HepG2 (cell line): Measurements from ENCODE around the gene GPR176. TPM values are rescaled to one million over a fixed set of nuclear protein-coding genes. Genes with fewer than 3 reads are reported as not detected.

Source experiments
- ADNP ChIP-seq: sonication (generic); formaldehyde crosslinking; IDR thresholded peaks from 2 replicates; pipeline ENCODE4 v1.4.0; 2020; ENCODE audit warnings: missing genetic modification reagents
- FOXK2 ChIP-seq: fragments of 450-650 bp; IDR thresholded peaks from 2 replicates; pipeline ENCODE4 v1.6.1; 2016
- HDAC1 ChIP-seq: sonication (generic); formaldehyde crosslinking; IDR thresholded peaks from 2 replicates; pipeline ENCODE4 v1.5.1; 2020; ENCODE audit warnings: mild to moderate bottlenecking, missing genetic modification reagents
- HES4 ChIP-seq: sonication (generic); formaldehyde crosslinking; IDR thresholded peaks from 2 replicates; pipeline ENCODE4 v1.9.0; 2021; ENCODE audit warnings: mild to moderate bottlenecking, missing genetic modification reagents, borderline replicate concordance
- IRF1 ChIP-seq: sonication (generic); formaldehyde crosslinking; IDR thresholded peaks from 2 replicates; pipeline ENCODE4 v1.4.0; 2020; ENCODE audit warnings: low read depth, mild to moderate bottlenecking, missing genetic modification reagents
- MBNL3 ChIP-seq: fragments of 250-450 bp; sonication (Bioruptor Pico); conservative IDR thresholded peaks from 2 replicates; pipeline ENCODE4 v1.8.0; 2022; ENCODE audit warnings: mild to moderate bottlenecking, inconsistent platforms
- MIXL1 ChIP-seq: IDR thresholded peaks from 2 replicates; pipeline ENCODE4 v1.6.1; 2016
- NBN ChIP-seq: fragments of 450-650 bp; conservative IDR thresholded peaks from 2 replicates; pipeline ENCODE4 v1.6.1; 2017
- NCOA1 ChIP-seq: sonication (generic); formaldehyde crosslinking; IDR thresholded peaks from 2 replicates; pipeline ENCODE4 v1.9.0; 2021; ENCODE audit warnings: missing genetic modification reagents
- SCMH1 ChIP-seq: sonication (generic); formaldehyde crosslinking; IDR thresholded peaks from 2 replicates; pipeline ENCODE4 v1.9.0; 2021; ENCODE audit warnings: missing genetic modification reagents, mild to moderate bottlenecking, borderline replicate concordance
- TBX2 ChIP-seq: sonication (generic); formaldehyde crosslinking; IDR thresholded peaks from 2 replicates; pipeline ENCODE4 v1.5.0; 2020; ENCODE audit warnings: missing genetic modification reagents, mild to moderate bottlenecking, borderline replicate concordance
- ZFX ChIP-seq: sonication (generic); formaldehyde crosslinking; IDR thresholded peaks from 2 replicates; pipeline ENCODE4 v1.4.0; 2020; ENCODE audit warnings: mild to moderate bottlenecking, low read depth, missing genetic modification reagents, moderate library complexity
- ZNF564 ChIP-seq: sonication (generic); formaldehyde crosslinking; IDR thresholded peaks from 2 replicates; pipeline ENCODE4 v1.8.1; 2023; ENCODE audit warnings: mild to moderate bottlenecking, missing genetic modification reagents
- ZNF780A ChIP-seq: sonication (generic); formaldehyde crosslinking; IDR thresholded peaks from 2 replicates; pipeline ENCODE4 v1.8.0; 2022; ENCODE audit warnings: mild to moderate bottlenecking, missing genetic modification reagents, moderate library complexity
- polyA plus RNA-seq, 8 experiments: library from polyadenylated mRNA; depleted of rRNA in 3 of 8; stranded (reverse) in 7 of 8; unstranded in 1 of 8; fragments of >200 nt; fragmentation: Illumina TruSeq in 4 of 8; extraction: Trizol in 4 of 8; gene quantifications; 2 replicates each; pipeline versions ENCODE4 v1.2.1 to v1.2.3, GENCODE V29; 2011 to 2016; ENCODE audit warnings: low read depth in 4 of 8, missing spikeins in 1 of 8, mixed read lengths in 1 of 8; ENCODE audit not compliant: insufficient read depth in 1 of 8
- total RNA-seq, 5 experiments: library from RNA; depleted of rRNA; stranded (reverse); fragments of >200 nt; fragmentation: Illumina TruSeq; extraction: Trizol; gene quantifications; 2 replicates each; pipeline ENCODE4 v1.2.3, GENCODE V29; 2016; ENCODE audit warnings: low read depth in 1 of 5
- TF ChIP-seq, protein P1 (sequence below): sonication (generic); formaldehyde crosslinking; IDR thresholded peaks from 2 replicates; pipeline ENCODE4 v1.4.0; 2020; ENCODE audit warnings: mild to moderate bottlenecking, missing genetic modification reagents
- TF ChIP-seq, protein P2 (sequence below): sonication (generic); formaldehyde crosslinking; IDR thresholded peaks from 2 replicates; pipeline ENCODE4 v1.4.0; 2020; ENCODE audit warnings: missing genetic modification reagents, borderline replicate concordance
- TF ChIP-seq, protein P3 (sequence below): sonication (generic); formaldehyde crosslinking; IDR thresholded peaks from 2 replicates; pipeline ENCODE4 v1.5.0; 2020; ENCODE audit warnings: mild to moderate bottlenecking, low read depth, missing genetic modification reagents, borderline replicate concordance

GPR176 gene
- total and polyA plus RNA-seq, 2 of the 13 experiments (the other 11 are each of a cell fraction or from before 2014, with no cell fraction given) = 0.11 to 0.20 TPM

GRCh38 chr15:39787479-39787878, 132.6 kb downstream of the GPR176 start (continued):
- TF ChIP-seq SCMH1 (CRISPR knock-in tag) = no peak
- TF ChIP-seq ZFX (CRISPR knock-in tag) = no peak
- peak; percentile 58; the same call in 1 of the 2 replicates for TF ChIP-seq FOXK2
- no peak for TF ChIP-seq ADNP
- TF ChIP-seq, protein P1, sequence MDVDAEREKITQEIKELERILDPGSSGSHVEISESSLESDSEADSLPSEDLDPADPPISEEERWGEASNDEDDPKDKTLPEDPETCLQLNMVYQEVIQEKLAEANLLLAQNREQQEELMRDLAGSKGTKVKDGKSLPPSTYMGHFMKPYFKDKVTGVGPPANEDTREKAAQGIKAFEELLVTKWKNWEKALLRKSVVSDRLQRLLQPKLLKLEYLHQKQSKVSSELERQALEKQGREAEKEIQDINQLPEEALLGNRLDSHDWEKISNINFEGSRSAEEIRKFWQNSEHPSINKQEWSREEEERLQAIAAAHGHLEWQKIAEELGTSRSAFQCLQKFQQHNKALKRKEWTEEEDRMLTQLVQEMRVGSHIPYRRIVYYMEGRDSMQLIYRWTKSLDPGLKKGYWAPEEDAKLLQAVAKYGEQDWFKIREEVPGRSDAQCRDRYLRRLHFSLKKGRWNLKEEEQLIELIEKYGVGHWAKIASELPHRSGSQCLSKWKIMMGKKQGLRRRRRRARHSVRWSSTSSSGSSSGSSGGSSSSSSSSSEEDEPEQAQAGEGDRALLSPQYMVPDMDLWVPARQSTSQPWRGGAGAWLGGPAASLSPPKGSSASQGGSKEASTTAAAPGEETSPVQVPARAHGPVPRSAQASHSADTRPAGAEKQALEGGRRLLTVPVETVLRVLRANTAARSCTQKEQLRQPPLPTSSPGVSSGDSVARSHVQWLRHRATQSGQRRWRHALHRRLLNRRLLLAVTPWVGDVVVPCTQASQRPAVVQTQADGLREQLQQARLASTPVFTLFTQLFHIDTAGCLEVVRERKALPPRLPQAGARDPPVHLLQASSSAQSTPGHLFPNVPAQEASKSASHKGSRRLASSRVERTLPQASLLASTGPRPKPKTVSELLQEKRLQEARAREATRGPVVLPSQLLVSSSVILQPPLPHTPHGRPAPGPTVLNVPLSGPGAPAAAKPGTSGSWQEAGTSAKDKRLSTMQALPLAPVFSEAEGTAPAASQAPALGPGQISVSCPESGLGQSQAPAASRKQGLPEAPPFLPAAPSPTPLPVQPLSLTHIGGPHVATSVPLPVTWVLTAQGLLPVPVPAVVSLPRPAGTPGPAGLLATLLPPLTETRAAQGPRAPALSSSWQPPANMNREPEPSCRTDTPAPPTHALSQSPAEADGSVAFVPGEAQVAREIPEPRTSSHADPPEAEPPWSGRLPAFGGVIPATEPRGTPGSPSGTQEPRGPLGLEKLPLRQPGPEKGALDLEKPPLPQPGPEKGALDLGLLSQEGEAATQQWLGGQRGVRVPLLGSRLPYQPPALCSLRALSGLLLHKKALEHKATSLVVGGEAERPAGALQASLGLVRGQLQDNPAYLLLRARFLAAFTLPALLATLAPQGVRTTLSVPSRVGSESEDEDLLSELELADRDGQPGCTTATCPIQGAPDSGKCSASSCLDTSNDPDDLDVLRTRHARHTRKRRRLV = no peak
- no peak for TF ChIP-seq ZNF780A (CRISPR knock-in tag)
- TF ChIP-seq, protein P2, sequence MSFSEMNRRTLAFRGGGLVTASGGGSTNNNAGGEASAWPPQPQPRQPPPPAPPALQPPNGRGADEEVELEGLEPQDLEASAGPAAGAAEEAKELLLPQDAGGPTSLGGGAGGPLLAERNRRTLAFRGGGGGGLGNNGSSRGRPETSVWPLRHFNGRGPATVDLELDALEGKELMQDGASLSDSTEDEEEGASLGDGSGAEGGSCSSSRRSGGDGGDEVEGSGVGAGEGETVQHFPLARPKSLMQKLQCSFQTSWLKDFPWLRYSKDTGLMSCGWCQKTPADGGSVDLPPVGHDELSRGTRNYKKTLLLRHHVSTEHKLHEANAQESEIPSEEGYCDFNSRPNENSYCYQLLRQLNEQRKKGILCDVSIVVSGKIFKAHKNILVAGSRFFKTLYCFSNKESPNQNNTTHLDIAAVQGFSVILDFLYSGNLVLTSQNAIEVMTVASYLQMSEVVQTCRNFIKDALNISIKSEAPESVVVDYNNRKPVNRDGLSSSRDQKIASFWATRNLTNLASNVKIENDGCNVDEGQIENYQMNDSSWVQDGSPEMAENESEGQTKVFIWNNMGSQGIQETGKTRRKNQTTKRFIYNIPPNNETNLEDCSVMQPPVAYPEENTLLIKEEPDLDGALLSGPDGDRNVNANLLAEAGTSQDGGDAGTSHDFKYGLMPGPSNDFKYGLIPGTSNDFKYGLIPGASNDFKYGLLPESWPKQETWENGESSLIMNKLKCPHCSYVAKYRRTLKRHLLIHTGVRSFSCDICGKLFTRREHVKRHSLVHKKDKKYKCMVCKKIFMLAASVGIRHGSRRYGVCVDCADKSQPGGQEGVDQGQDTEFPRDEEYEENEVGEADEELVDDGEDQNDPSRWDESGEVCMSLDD (CRISPR knock-in tag) = no peak
- TF ChIP-seq, protein P3, sequence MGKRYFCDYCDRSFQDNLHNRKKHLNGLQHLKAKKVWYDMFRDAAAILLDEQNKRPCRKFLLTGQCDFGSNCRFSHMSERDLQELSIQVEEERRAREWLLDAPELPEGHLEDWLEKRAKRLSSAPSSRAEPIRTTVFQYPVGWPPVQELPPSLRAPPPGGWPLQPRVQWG (CRISPR knock-in tag) = no peak
- no peak for TF ChIP-seq ZNF564 (CRISPR knock-in tag)
- peak; percentile 55 for TF ChIP-seq HDAC1 (CRISPR knock-in tag)
- TF ChIP-seq MIXL1 (CRISPR knock-in tag) = no peak
- TF ChIP-seq NCOA1 (CRISPR knock-in tag) = no peak
- TF ChIP-seq MBNL3 = no peak
- no peak for TF ChIP-seq TBX2 (CRISPR knock-in tag)
- TF ChIP-seq NBN = no peak
- no peak for TF ChIP-seq HES4 (CRISPR knock-in tag)
- no peak for TF ChIP-seq IRF1 (CRISPR knock-in tag)
